Measurements from ENCODE around the gene UGT2B10.

The UGT2B10 gene

GRCh38 chr4:68871809-68872642, 56.2 kb downstream of the UGT2B10 start:
- DNase-seq = no peak

- no peak for DNase-seq
Measured at GRCh38 chr4:68872643-68873502, 57.1 kb downstream of the UGT2B10 start.

GRCh38 chr4:68874507-68874906, 58.7 kb downstream of the UGT2B10 start:
- DNase-seq = no peak

- DNase-seq = no peak
Measured at GRCh38 chr4:68877555-68877954, 61.8 kb downstream of the UGT2B10 start.

GRCh38 chr4:68878048-68878447, 62.3 kb downstream of the UGT2B10 start:
- no peak for DNase-seq
